SK-N-MC (cell line): ENCODE results near the gene SCN3B.

ENCODE experiments used
- DNase-seq: peaks from one replicate; pipeline ENCODE4 v3.0.0-alpha.2; 2011; ENCODE audit warnings: low read depth, low spot score
- H3K27ac ChIP-seq: fragments of 200-600 bp; sonication (generic); 2 replicates; pipeline ENCODE4 v1.5.1; 2016; ENCODE audit warnings: mixed run types
- H3K36me3 ChIP-seq: fragments of 200-600 bp; sonication (generic); 2 replicates; pipeline ENCODE4 v1.6.1; 2017; ENCODE audit warnings: antibody characterized with exemption, low read length, mixed read lengths; ENCODE audit not compliant: insufficient read depth
- H3K4me3 ChIP-seq: fragments of 200-600 bp; sonication (generic); 2 replicates; pipeline ENCODE4 v1.5.1; 2016
- H3K9ac ChIP-seq: fragments of 200-600 bp; sonication (generic); 2 replicates; pipeline ENCODE4 v1.8.0; 2017; ENCODE audit warnings: mixed run types, mixed read lengths; ENCODE audit not compliant: insufficient read length
- H3K9me3 ChIP-seq: fragments of 200-600 bp; sonication (generic); 2 replicates; pipeline ENCODE4 v1.6.1; 2017; ENCODE audit warnings: low read depth, mild to moderate bottlenecking, antibody characterized with exemption, low read length, moderate library complexity, mixed read lengths
- EZH2 ChIP-seq: fragments of 200-600 bp; sonication (generic); IDR thresholded peaks from one replicate; pipeline ENCODE4 v1.6.1; 2017; ENCODE audit warnings: antibody characterized with exemption
- FOXP2 ChIP-seq: optimal IDR thresholded peaks from 2 replicates; pipeline ENCODE3; 2011; ENCODE audit warnings: mild to moderate bottlenecking, moderate library complexity; ENCODE audit not compliant: insufficient read depth; ENCODE audit errors: extremely low read length, control extremely low read depth
- POLR2AphosphoS5 ChIP-seq: IDR thresholded peaks from 2 replicates; pipeline ENCODE4 v1.6.1; 2012; ENCODE audit warnings: mild to moderate bottlenecking, low read depth, low read length, borderline replicate concordance

Gene SCN3B

GRCh38 chr11:123624974-123625373, 29.4 kb downstream of the SCN3B start:
- Histone ChIP-seq H3K9me3 (no peaks in the 10 kb centered on the region), H3K9ac (no peak overlapping the region), H3K36me3 (no peaks in the 10 kb centered on the region), H3K4me3 (no peak overlapping the region), H3K27ac (no peak overlapping the region)
- no peak for DNase-seq
- TF ChIP-seq FOXP2 (no peak), POLR2AphosphoS5 (no peak), EZH2 (no peak)

GRCh38 chr11:123622576-123622975, 31.8 kb downstream of the SCN3B start:
- Histone ChIP-seq H3K4me3 (no peak overlapping the region), H3K36me3 (no peaks in the 10 kb centered on the region), H3K9ac (no peak overlapping the region), H3K27ac (no peak overlapping the region), H3K9me3 (no peaks in the 10 kb centered on the region)
- no peak for DNase-seq
- TF ChIP-seq POLR2AphosphoS5, result no peak
- no peak for TF ChIP-seq FOXP2

- no peak overlapping the region for H3K27ac ChIP-seq
- TF ChIP-seq EZH2 (no peak), POLR2AphosphoS5 (no peak), FOXP2 (no peak)
- no peaks in the 10 kb centered on the region for H3K9me3 ChIP-seq
- H3K9ac ChIP-seq, result no peak overlapping the region
- H3K4me3 ChIP-seq, result no peak overlapping the region
- H3K36me3 ChIP-seq, result no peaks in the 10 kb centered on the region; the same call in 1 of the 2 replicates
- DNase-seq, result no peak
Measured at GRCh38 chr11:123616505-123617198, 37.8 kb downstream of the SCN3B start.

GRCh38 chr11:123611698-123612097, 42.7 kb downstream of the SCN3B start:
- Histone ChIP-seq H3K36me3 (peaks cover 4% of the 10 kb centered on the region; the same call in 1 of the 2 replicates), H3K9me3 (no peaks in the 10 kb centered on the region)
- no peak for DNase-seq

GRCh38 chr11:123608945-123609344, 45.5 kb downstream of the SCN3B start:
- H3K27ac ChIP-seq, result no peak overlapping the region
- peaks cover 4% of the 10 kb centered on the region; the same call in 1 of the 2 replicates for H3K36me3 ChIP-seq
- H3K4me3 ChIP-seq, result no peak overlapping the region
- H3K9me3 ChIP-seq, result no peaks in the 10 kb centered on the region
- no peak for DNase-seq
- TF ChIP-seq FOXP2, result no peak
- no peak for TF ChIP-seq EZH2
- TF ChIP-seq POLR2AphosphoS5, result no peak
- no peak overlapping the region for H3K9ac ChIP-seq

More at GRCh38 chr11:123611698-123612097, 42.7 kb downstream of the SCN3B start:
- no peak overlapping the region for H3K27ac ChIP-seq
- TF ChIP-seq FOXP2, result no peak
- TF ChIP-seq POLR2AphosphoS5, result no peak
- no peak for TF ChIP-seq EZH2
- H3K9ac ChIP-seq, result no peak overlapping the region
- no peak overlapping the region for H3K4me3 ChIP-seq

- no peak for DNase-seq
- no peak for TF ChIP-seq POLR2AphosphoS5
- TF ChIP-seq EZH2, result no peak
- no peak for TF ChIP-seq FOXP2
- Histone ChIP-seq H3K36me3 (peaks cover 7% of the 10 kb centered on the region; the same call in 1 of the 2 replicates), H3K9me3 (no peaks in the 10 kb centered on the region), H3K4me3 (no peak overlapping the region), H3K9ac (no peak overlapping the region), H3K27ac (no peak overlapping the region)
Measured at GRCh38 chr11:123608371-123608770, 46.1 kb downstream of the SCN3B start.

GRCh38 chr11:123607781-123608180, 46.6 kb downstream of the SCN3B start:
- Histone ChIP-seq H3K4me3 (no peak overlapping the region), H3K9ac (no peak overlapping the region), H3K36me3 (peaks cover 7% of the 10 kb centered on the region; the same call in 1 of the 2 replicates), H3K9me3 (no peaks in the 10 kb centered on the region), H3K27ac (no peak overlapping the region)
- TF ChIP-seq FOXP2, result no peak
- DNase-seq, result no peak

GRCh38 chr11:123603666-123604065, 50.8 kb downstream of the SCN3B start:
- Histone ChIP-seq H3K36me3 (peaks cover 3% of the 10 kb centered on the region; the same call in 1 of the 2 replicates), H3K9me3 (no peaks in the 10 kb centered on the region), H3K9ac (no peak overlapping the region), H3K4me3 (no peak overlapping the region), H3K27ac (no peak overlapping the region)
- TF ChIP-seq EZH2 (no peak), POLR2AphosphoS5 (no peak), FOXP2 (no peak)
- DNase-seq, result no peak

- DNase-seq, result no peak
- no peak overlapping the region for H3K27ac ChIP-seq
- no peak overlapping the region for H3K4me3 ChIP-seq
- no peaks in the 10 kb centered on the region for H3K9me3 ChIP-seq
- TF ChIP-seq EZH2, result no peak
- TF ChIP-seq FOXP2, result no peak
- TF ChIP-seq POLR2AphosphoS5, result no peak
- peaks cover 3% of the 10 kb centered on the region; the same call in 1 of the 2 replicates for H3K36me3 ChIP-seq
- no peak overlapping the region for H3K9ac ChIP-seq
Measured at GRCh38 chr11:123601743-123602142, 52.7 kb downstream of the SCN3B start.
